Karpas-422 (cell line): ENCODE results near the gene TRA2A. TPM values are rescaled to one million over a fixed set of nuclear protein-coding genes. Genes with fewer than 3 reads are reported as not detected.
"Not testable (repeated sequence)": the region's sequence is repeated elsewhere in the genome, so short reads cannot be mapped to it uniquely, and the experiment has no call there.

Source experiments
- DNase-seq: peaks from one replicate; pipeline ENCODE4 v3.0.0-alpha.2; 2015
- H2AFZ ChIP-seq: fragments of 200-600 bp; sonication (generic); 2 replicates; pipeline ENCODE4 v1.6.1; 2014; ENCODE audit warnings: antibody characterized with exemption, low read length, mixed read lengths
- H3K27ac ChIP-seq: fragments of 200-600 bp; sonication (generic); 2 replicates; pipeline ENCODE4 v1.5.1; 2014; ENCODE audit warnings: mild to moderate bottlenecking, low read length, moderate library complexity
- H3K27me3 ChIP-seq: fragments of 200-600 bp; sonication (generic); 2 replicates; pipeline ENCODE4 v1.6.1; 2014; ENCODE audit warnings: low read length, mixed read lengths
- H3K36me3 ChIP-seq: fragments of 200-600 bp; sonication (generic); 2 replicates; pipeline ENCODE4 v1.6.1; 2014; ENCODE audit warnings: low read length, mixed read lengths; ENCODE audit not compliant: insufficient read depth
- H3K4me1 ChIP-seq: fragments of 200-600 bp; sonication (generic); 2 replicates; pipeline ENCODE4 v1.6.1; 2014; ENCODE audit warnings: mild to moderate bottlenecking, low read length, mixed read lengths
- H3K4me2 ChIP-seq: fragments of 200-600 bp; sonication (generic); 2 replicates; pipeline ENCODE4 v1.6.1; 2014; ENCODE audit warnings: low read length, low read depth, mild to moderate bottlenecking; ENCODE audit not compliant: poor library complexity, severe bottlenecking
- H3K4me3 ChIP-seq: fragments of 200-600 bp; sonication (generic); 2 replicates; pipeline ENCODE4 v1.5.1; 2014; ENCODE audit warnings: mild to moderate bottlenecking, antibody characterized with exemption, low read length, mixed read lengths
- H3K79me2 ChIP-seq: fragments of 200-600 bp; sonication (generic); 2 replicates; pipeline ENCODE4 v1.6.1; 2014; ENCODE audit warnings: mild to moderate bottlenecking, low read length, mixed read lengths
- H3K9ac ChIP-seq: fragments of 200-600 bp; sonication (generic); 2 replicates; pipeline ENCODE4 v1.6.0; 2014; ENCODE audit warnings: low read length
- H3K9me2 ChIP-seq: fragments of 200-600 bp; sonication (generic), shearing (Covaris generic); replicated peaks from 2 replicates; pipeline ENCODE4 v1.6.0; 2014; ENCODE audit warnings: mild to moderate bottlenecking, low read length, moderate library complexity; ENCODE audit not compliant: insufficient read depth
- H3K9me3 ChIP-seq: fragments of 300-700, 200-600 bp; sonication (generic); 2 replicates; pipeline ENCODE4 v1.6.1; 2014; ENCODE audit warnings: low read length, mixed read lengths
- H4K20me1 ChIP-seq: fragments of 200-600 bp; sonication (generic); 2 replicates; pipeline ENCODE4 v1.6.1; 2014; ENCODE audit warnings: mild to moderate bottlenecking, antibody characterized with exemption, low read length, low read depth; ENCODE audit not compliant: insufficient read depth
- total RNA-seq: library from RNA; depleted of rRNA; stranded (reverse); fragments of >200 nt; shearing (Covaris generic); gene quantifications from 2 replicates; pipeline ENCODE4 v1.2.3, GENCODE V29; 2014; ENCODE audit warnings: low replicate concordance

Gene TRA2A
- total RNA-seq, 1 experiment from 2014 or later, result 34.5 TPM

DNA sequence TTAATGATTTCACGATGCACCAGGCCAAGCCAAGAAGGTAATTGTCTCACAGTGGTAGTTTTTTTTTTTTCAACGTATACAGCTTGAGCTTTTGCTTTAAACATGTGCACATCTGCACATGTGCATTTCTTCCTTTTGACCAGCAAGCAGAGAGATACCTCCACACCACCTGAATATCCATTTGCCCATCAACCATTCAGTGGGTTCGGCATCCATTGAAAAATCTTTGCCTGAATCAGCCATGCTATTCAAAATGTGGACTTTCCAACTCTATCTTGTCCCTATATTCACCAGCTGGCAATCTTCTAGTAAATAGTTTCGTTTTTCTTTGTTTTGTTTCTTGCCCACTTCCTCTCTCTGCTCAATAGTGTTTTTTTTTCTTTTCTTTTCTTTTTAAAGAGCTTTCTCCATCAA, 7.7 kb upstream of the TRA2A start:
- Histone ChIP-seq H3K4me2 (no peak overlapping the region), H3K27ac (no peak overlapping the region), H3K4me1 (peaks cover 7% of the 10 kb centered on the region), H4K20me1 (no peaks in the 10 kb centered on the region), H3K9me2 (no peaks in the 10 kb centered on the region), H3K79me2 (no peaks in the 10 kb centered on the region), H2AFZ (peak overlapping the region; percentile 61; the same call in 1 of the 2 replicates), H3K36me3 (no peaks in the 10 kb centered on the region), H3K9ac (no peak overlapping the region), H3K27me3 (no peaks in the 10 kb centered on the region), H3K4me3 (no peak overlapping the region), H3K9me3 (peaks cover 5% of the 10 kb centered on the region)
- DNase-seq, result no peak

DNA sequence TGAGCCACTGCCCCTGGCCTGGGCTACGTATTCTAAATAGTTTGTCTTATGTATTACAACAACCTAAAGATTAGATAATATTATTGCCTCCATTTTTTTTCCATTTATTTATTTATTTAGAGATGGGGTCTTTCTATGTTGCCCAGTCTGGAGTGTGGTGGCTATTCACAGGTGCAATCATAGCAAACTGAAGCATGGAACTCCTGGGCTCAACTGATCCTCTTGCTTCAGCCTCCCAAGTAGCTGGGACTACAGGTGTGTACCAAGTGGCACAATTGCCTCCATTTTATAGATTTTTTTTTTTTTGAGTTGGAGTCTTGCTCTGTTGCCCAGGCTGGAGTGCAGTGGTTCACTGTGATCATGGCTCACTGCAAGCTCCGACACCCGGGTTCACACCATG, 6.5 kb upstream of the TRA2A start:
- no peak overlapping the region for H2AFZ ChIP-seq
- H3K4me3 ChIP-seq, result no peak overlapping the region
- H3K79me2 ChIP-seq, result no peaks in the 10 kb centered on the region
- H3K27ac ChIP-seq, result no peak overlapping the region
- H4K20me1 ChIP-seq, result no peaks in the 10 kb centered on the region
- no peaks in the 10 kb centered on the region for H3K36me3 ChIP-seq
- peaks cover 5% of the 10 kb centered on the region for H3K9me3 ChIP-seq
- no peaks in the 10 kb centered on the region for H3K9me2 ChIP-seq
- H3K4me2 ChIP-seq, result no peak overlapping the region
- no peaks in the 10 kb centered on the region for H3K27me3 ChIP-seq
- no peak overlapping the region for H3K9ac ChIP-seq
- H3K4me1 ChIP-seq, result peaks cover 7% of the 10 kb centered on the region
- DNase-seq, result no peak

DNA sequence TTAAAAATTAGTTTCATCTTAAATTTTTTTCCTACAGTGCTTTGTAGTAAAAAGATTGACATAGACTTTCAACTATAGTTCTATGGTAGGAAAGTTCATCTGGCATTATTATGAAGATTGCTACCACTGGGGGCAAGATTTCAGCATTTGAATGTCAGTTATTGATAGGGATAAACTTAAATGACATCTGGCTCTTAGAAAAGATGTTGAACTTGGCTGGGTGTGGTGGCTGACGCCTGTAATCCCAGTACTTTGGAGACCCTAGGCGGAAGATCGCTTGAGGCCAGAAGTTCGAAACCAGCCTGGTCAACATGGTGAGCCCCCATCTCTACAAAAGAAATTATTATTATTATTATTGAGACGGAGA, 1.4 kb upstream of the TRA2A start:
- Histone ChIP-seq H3K4me3 (no peak overlapping the region), H3K9me3 (no peaks in the 10 kb centered on the region), H4K20me1 (peaks cover 22% of the 10 kb centered on the region), H2AFZ (no peak overlapping the region), H3K4me2 (no peak overlapping the region), H3K27ac (no peak overlapping the region), H3K9me2 (no peaks in the 10 kb centered on the region), H3K27me3 (no peaks in the 10 kb centered on the region), H3K79me2 (peaks cover 36% of the 10 kb centered on the region), H3K9ac (no peak overlapping the region), H3K36me3 (peaks cover 6% of the 10 kb centered on the region; the same call in 1 of the 2 replicates), H3K4me1 (peaks cover 30% of the 10 kb centered on the region)
- DNase-seq, result peak; percentile 51

DNA sequence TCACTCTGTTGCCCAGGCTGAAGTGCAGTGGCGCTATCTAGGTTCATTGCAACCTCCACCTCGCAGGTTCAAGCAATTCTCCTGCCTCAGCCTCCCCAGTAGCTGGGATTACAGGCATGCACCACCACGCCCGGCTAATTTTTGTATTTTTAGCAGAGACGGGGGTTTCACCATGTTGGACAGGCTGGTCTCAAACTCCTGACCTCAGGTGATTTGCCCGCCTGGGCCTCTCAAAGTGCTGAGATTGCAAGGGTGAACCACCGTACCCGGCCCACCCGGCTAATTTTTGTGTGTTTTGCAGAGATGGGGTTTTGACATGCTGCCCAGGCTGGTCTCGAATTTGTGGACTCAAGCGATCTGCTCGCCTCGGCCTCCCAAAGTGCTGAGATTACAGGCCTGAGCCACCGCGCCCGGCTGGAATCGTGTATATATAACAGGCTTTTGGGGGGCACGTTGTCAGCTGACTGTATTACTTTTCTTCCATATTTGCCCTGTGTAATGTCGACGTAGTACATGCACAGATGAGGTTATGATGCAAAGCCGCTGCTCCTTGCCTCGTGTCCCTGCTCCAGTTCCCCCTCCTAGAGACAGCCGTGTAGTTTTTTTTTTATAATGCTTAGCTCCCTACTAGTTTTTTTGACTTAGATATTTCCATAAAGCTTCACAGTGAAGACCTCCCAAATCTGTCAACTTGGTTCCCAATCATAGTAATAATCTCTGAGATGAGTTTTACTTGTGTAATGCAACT, 883 bp upstream of the TRA2A start:
- Histone ChIP-seq H2AFZ (peak overlapping the region; percentile 90; the same call in 1 of the 2 replicates), H3K27ac (peak overlapping the region; percentile 81), H3K27me3 (no peaks in the 10 kb centered on the region), H3K9me3 (no peaks in the 10 kb centered on the region), H3K4me2 (peak overlapping the region; percentile 74), H3K4me3 (peak overlapping the region; percentile 91), H3K9me2 (no peaks in the 10 kb centered on the region), H4K20me1 (peaks cover 22% of the 10 kb centered on the region), H3K4me1 (peaks cover 35% of the 10 kb centered on the region), H3K36me3 (peaks cover 6% of the 10 kb centered on the region; the same call in 1 of the 2 replicates), H3K9ac (peak overlapping the region; percentile 98), H3K79me2 (peaks cover 42% of the 10 kb centered on the region)
- no peak for DNase-seq

DNA sequence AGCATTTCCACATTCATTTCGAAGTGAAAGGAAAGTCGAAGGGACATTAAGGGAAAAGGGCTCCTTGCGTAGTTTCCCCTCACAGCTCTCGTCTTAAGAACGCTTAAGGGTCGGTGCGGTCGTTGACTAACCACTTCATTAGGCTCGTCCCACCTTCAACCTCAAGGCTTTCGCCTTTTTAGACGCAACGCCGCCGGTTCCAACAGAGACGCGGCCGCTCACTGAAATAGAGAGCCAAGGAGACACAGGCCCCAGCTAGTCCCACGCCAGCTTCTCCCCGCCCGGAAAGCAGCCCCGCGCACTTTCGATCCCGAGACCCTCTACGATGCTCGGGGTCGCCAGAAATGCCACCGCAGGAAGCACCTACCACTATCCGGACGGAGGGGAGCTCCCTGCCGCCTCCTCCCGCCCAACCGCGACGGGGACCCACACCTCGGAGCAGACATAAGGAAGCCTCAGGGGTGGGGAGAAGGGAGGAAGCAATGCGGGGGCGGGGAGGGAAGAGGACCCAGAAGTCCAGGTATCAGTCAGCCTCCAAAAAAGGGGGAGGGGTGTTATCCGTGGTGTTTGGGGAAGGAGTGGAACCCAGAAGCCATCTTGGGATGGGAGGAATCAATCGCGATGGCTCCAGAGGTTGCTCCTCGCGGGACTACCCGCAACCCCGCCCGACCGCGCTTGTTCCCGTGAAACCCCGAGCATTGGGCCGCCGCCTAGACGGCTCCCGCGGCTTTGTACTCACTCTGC, 559 bp downstream of the TRA2A start:
- peak overlapping the region; percentile 91 for H3K4me3 ChIP-seq
- peak overlapping the region; percentile 74 for H3K4me2 ChIP-seq
- peak overlapping the region; percentile 81 for H3K27ac ChIP-seq
- H3K9me2 ChIP-seq, result no peaks in the 10 kb centered on the region
- DNase-seq, result peak; percentile 79
- no peaks in the 10 kb centered on the region for H3K9me3 ChIP-seq
- H3K36me3 ChIP-seq, result peaks cover 13% of the 10 kb centered on the region; the same call in 1 of the 2 replicates
- peaks cover 35% of the 10 kb centered on the region for H4K20me1 ChIP-seq
- peaks cover 56% of the 10 kb centered on the region for H3K79me2 ChIP-seq
- no peaks in the 10 kb centered on the region for H3K27me3 ChIP-seq
- no peak overlapping the region for H2AFZ ChIP-seq
- peaks cover 47% of the 10 kb centered on the region for H3K4me1 ChIP-seq
- peak overlapping the region; percentile 98 for H3K9ac ChIP-seq

DNA sequence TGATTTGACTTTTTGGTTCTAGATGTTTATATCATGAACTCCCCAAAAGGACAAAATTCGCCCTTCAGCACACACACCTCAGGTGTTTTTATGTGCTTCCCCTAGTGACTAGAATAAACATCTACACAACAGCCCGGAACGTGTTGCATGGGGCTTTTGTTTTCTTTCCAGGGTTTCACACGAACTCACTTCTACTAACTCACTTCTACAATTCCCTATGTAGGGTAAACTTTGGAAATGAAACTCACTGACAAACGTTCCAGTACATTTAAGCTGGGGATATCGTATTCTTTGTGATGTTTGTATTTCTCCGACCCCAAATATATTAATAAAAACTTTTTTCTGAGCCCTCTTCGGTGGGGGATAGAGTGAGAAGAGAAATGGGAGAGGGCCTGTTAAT, 1.4 kb downstream of the TRA2A start:
- peak overlapping the region; percentile 74 for H3K4me2 ChIP-seq
- peaks cover 43% of the 10 kb centered on the region for H4K20me1 ChIP-seq
- no peaks in the 10 kb centered on the region for H3K9me3 ChIP-seq
- H3K9me2 ChIP-seq, result no peaks in the 10 kb centered on the region
- peaks cover 14% of the 10 kb centered on the region; the same call in 1 of the 2 replicates for H3K36me3 ChIP-seq
- peak overlapping the region; percentile 81 for H3K27ac ChIP-seq
- peak; percentile 78 for DNase-seq
- H2AFZ ChIP-seq, result no peak overlapping the region
- H3K4me1 ChIP-seq, result peaks cover 47% of the 10 kb centered on the region
- peak overlapping the region; percentile 98 for H3K9ac ChIP-seq
- H3K4me3 ChIP-seq, result peak overlapping the region; percentile 91
- H3K27me3 ChIP-seq, result no peaks in the 10 kb centered on the region
- peaks cover 64% of the 10 kb centered on the region for H3K79me2 ChIP-seq

DNA sequence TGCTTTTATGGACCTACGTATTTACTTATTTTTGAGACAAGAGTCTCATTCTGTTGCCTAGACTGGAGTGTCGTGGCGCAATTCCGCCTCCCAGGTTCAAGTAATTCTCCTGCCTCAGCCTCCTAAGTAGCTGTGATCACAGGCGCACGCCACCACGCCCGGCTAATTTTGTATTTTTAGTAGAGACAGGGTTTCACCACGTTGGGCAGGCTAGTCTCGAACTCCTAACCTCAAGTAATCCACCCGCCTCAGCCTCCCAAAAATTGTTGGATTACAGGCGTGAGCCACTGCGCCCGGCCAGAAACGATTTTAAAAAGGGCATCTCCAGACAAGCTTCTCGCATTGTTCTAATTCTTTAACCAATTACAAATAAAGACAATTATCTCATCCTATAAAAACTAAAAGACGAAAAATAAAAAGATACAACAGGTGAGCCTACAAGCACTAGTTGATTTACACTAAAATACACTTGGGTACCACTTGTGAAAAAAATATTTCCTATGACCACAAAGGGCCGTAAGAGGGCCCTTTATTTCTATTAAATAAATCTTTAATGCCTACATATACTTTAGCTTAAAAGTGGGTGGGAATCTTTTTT, 2.4 kb downstream of the TRA2A start:
- no peaks in the 10 kb centered on the region for H3K27me3 ChIP-seq
- H3K4me2 ChIP-seq, result peak overlapping the region; percentile 74
- peak overlapping the region; percentile 91 for H3K4me3 ChIP-seq
- peak; percentile 38 for DNase-seq
- H4K20me1 ChIP-seq, result peaks cover 50% of the 10 kb centered on the region
- H3K36me3 ChIP-seq, result peaks cover 18% of the 10 kb centered on the region; the same call in 1 of the 2 replicates
- peak overlapping the region; percentile 81 for H3K27ac ChIP-seq
- peaks cover 47% of the 10 kb centered on the region for H3K4me1 ChIP-seq
- no peaks in the 10 kb centered on the region for H3K9me2 ChIP-seq
- peak overlapping the region; percentile 98 for H3K9ac ChIP-seq
- H3K9me3 ChIP-seq, result no peaks in the 10 kb centered on the region
- H3K79me2 ChIP-seq, result peaks cover 75% of the 10 kb centered on the region
- H2AFZ ChIP-seq, result no peak overlapping the region

DNA sequence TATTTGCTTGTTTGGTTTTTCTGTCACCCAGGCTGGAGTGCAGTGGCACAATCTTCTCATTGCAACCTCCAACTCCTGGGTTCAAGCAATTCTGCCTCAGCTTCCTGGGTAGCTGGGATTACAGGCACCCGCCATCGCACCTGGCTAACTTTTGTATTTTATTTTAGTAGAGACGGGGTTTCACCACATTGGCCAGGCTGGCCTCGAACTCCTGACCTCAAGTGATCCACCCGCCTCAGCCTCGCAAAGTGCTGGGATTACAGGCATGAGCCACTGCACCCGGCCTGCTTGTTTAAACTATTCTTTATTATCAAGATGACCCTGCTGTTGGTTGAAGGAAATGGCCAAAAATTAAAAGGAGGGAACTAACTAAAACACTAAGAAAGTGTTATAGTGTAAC, 6.2 kb downstream of the TRA2A start:
- not testable (repeated sequence) for H3K9me3 ChIP-seq, H3K27me3 ChIP-seq, DNase-seq, H3K9me2 ChIP-seq, H3K4me3 ChIP-seq, H2AFZ ChIP-seq, H3K27ac ChIP-seq, H3K9ac ChIP-seq, H3K4me2 ChIP-seq
- Histone ChIP-seq H3K79me2 (peaks cover 100% of the 10 kb centered on the region), H4K20me1 (peaks cover 75% of the 10 kb centered on the region), H3K4me1 (peaks cover 46% of the 10 kb centered on the region), H3K36me3 (peaks cover 48% of the 10 kb centered on the region)
